M059J (cell line): ENCODE measurements around the gene NPR1. TPM values are rescaled to one million over a fixed set of nuclear protein-coding genes. Genes with fewer than 3 reads are reported as not detected.
"Not testable (repeated sequence)": the region's sequence is repeated elsewhere in the genome, so short reads cannot be mapped to it uniquely, and the experiment has no call there.

Source experiments
- DNase-seq: peaks from one replicate; pipeline ENCODE4 v3.0.0-alpha.2; 2012; ENCODE audit warnings: low read depth
- total RNA-seq: library from RNA; depleted of rRNA; stranded (reverse); fragments of >200 nt; shearing (Covaris generic); gene quantifications from 2 replicates; pipeline ENCODE4 v1.2.3, GENCODE V29; 2014

The NPR1 gene
- total RNA-seq, 1 experiment from 2014 or later: not detected

- no peak for DNase-seq
Observed at GRCh38 chr1:153649137-153649862, 29.2 kb upstream of the NPR1 start.

- DNase-seq: no peak
Observed at GRCh38 chr1:153649863-153650235, 28.6 kb upstream of the NPR1 start.

GRCh38 chr1:153651771-153652170 is 26.7 kb upstream of the NPR1 start:
- DNase-seq: no peak

- DNase-seq: peak; percentile 73
Observed at GRCh38 chr1:153652805-153653500, 25.5 kb upstream of the NPR1 start.

GRCh38 chr1:153655333-153655732 is 23.2 kb upstream of the NPR1 start:
- no peak for DNase-seq

GRCh38 chr1:153658400-153659174 is 19.9 kb upstream of the NPR1 start, which contains the start of gene SNAPIN:
SNAPIN (plus strand) TSS chr1:153658703; CDS start chr1:153658744, 41 bp downstream.
- peak; percentile 91 for DNase-seq

- DNase-seq: no peak
Observed at GRCh38 chr1:153659175-153659534, 19.3 kb upstream of the NPR1 start.

GRCh38 chr1:153659656-153660055 is 18.8 kb upstream of the NPR1 start:
- no peak for DNase-seq

- DNase-seq: peak; percentile 75
Observed at GRCh38 chr1:153661111-153661708, 17.3 kb upstream of the NPR1 start.

GRCh38 chr1:153662269-153662668 is 16.2 kb upstream of the NPR1 start:
- DNase-seq: no peak

- peak; percentile 61 for DNase-seq
Observed at GRCh38 chr1:153663211-153663610, 15.3 kb upstream of the NPR1 start.

- DNase-seq: no peak
Observed at GRCh38 chr1:153667439-153667838, 11.0 kb upstream of the NPR1 start.

GRCh38 chr1:153668672-153669071 is 9.8 kb upstream of the NPR1 start:
- not testable (repeated sequence) for DNase-seq

- DNase-seq: no peak
Observed at GRCh38 chr1:153669606-153670005, 8.9 kb upstream of the NPR1 start.

GRCh38 chr1:153670257-153670858 is 8.1 kb upstream of the NPR1 start:
- no peak for DNase-seq

GRCh38 chr1:153670859-153671627 is 7.4 kb upstream of the NPR1 start, which contains the start of gene ILF2:
ILF2 (minus strand) TSS chr1:153670993; CDS start chr1:153670922, 71 bp downstream.
- peak; percentile 99 for DNase-seq

- not testable (repeated sequence) for DNase-seq
Observed at GRCh38 chr1:153671628-153672353, 6.7 kb upstream of the NPR1 start.

- DNase-seq: no peak
Observed at GRCh38 chr1:153673511-153673910, 5.0 kb upstream of the NPR1 start.

GRCh38 chr1:153677718-153678518 is 570 bp upstream of the NPR1 start:
- peak; percentile 45 for DNase-seq
